Upper lobe of left lung (tissue), 6 donors: ENCODE measurements around the gene SLC6A1. TPM values are rescaled to one million over a fixed set of nuclear protein-coding genes. Genes with fewer than 3 reads are reported as not detected.

Experiments used
- ATAC-seq, 2 donors: fragments of 200-7000 bp; cut with Tn5 transposase; one replicate each; pipeline ENCODE4 v1.9.1; 2022; ENCODE audit warnings: mild to moderate bottlenecking in 2 of 2, moderate library complexity in 2 of 2; ENCODE audit not compliant: low FRiP score in 2 of 2
- DNase-seq, 2 donors: peaks; one replicate each; pipeline ENCODE4 v3.0.0-alpha.2; 2019 to 2020
- H3K27ac ChIP-seq, 4 donors: fragments of 200-600 bp; sonication (generic); one replicate each; pipeline ENCODE4 v1.5.1; 2016 to 2019
- H3K27me3 ChIP-seq, 4 donors: fragments of 200-600 bp; sonication (generic); one replicate each; pipeline ENCODE4 v1.5.1; 2017 to 2019
- H3K36me3 ChIP-seq, 4 donors: fragments of 200-600 bp; sonication (generic); one replicate each; pipeline ENCODE4 v1.5.1; 2016 to 2019
- H3K4me1 ChIP-seq, 4 donors: fragments of 200-600 bp; sonication (generic); one replicate each; pipeline ENCODE4 v1.5.1; 2018 to 2019
- H3K4me3 ChIP-seq, 4 donors: fragments of 200-600 bp; sonication (generic); one replicate each; pipeline ENCODE4 v1.5.1; 2017 to 2019; ENCODE audit warnings: mild to moderate bottlenecking in 2 of 4, moderate library complexity in 1 of 4
- H3K9me3 ChIP-seq, 4 donors: fragments of 200-600 bp; sonication (generic); one replicate each; pipeline ENCODE4 v1.5.1; 2018 to 2019
- CTCF ChIP-seq, 6 experiments: fragments of 450-650 bp in 4 of 6; fragments of 200-600 bp in 2 of 6; sonication (generic) in 2 of 6; IDR thresholded peaks; one replicate each; pipeline ENCODE4 v1.5.1; 2016 to 2019; ENCODE audit warnings: antibody characterized with exemption in 6 of 6
- EP300 ChIP-seq, 4 donors: sonication (generic); formaldehyde crosslinking; IDR thresholded peaks; one replicate each; pipeline ENCODE4 v1.5.1; 2017; ENCODE audit warnings: antibody characterized with exemption in 4 of 4, control low read depth in 2 of 4
- POLR2A ChIP-seq, 4 donors: fragments of 450-650 bp; IDR thresholded peaks; one replicate each; pipeline ENCODE4 v1.5.1; 2016 to 2017; ENCODE audit warnings: antibody characterized with exemption in 4 of 4, mild to moderate bottlenecking in 2 of 4
- POLR2AphosphoS5 ChIP-seq, 2 donors: sonication (generic); formaldehyde crosslinking; IDR thresholded peaks; one replicate each; pipeline ENCODE4 v1.5.1; 2017; ENCODE audit warnings: antibody characterized with exemption in 2 of 2
- WGBS, 2 donors: methylation state at CpG; one replicate each; pipeline ENCODE4 v1.1.5; 2017 to 2018; 5-methylcytosine and 5-hydroxymethylcytosine counted together
- total RNA-seq, 6 donors: library from RNA; depleted of rRNA in 4 of 6; stranded (reverse); fragments of >200 nt in 4 of 6; gene quantifications; one replicate each; pipeline versions ENCODE4 v1.1.0 to v1.2.1, GENCODE V29; 2016 to 2021
- donor health status: DM: no; HTN: no; CAD: no; lungs with moderate emphysema.
- donor health status: DM: no; HTN: yes; CAD: no; lungs with severe emphysema.

Gene SLC6A1
- total RNA-seq, 6 donors from 2014 or later, result 0.46 to 11.5 (median 0.88) TPM

- H3K9me3 ChIP-seq, result no peaks in the 10 kb centered on the region
- H3K27ac ChIP-seq, result no peak overlapping the region
- TF ChIP-seq POLR2AphosphoS5 (IDR thresholded peaks at IDR 0.05) (no peak), EP300 (IDR thresholded peaks at IDR 0.05) (no peak), CTCF (IDR thresholded peaks at IDR 0.05) (no peak), POLR2A (IDR thresholded peaks at IDR 0.05) (no peak)
- H3K4me1 ChIP-seq, result no peaks in the 10 kb centered on the region
- DNase-seq, result no peak
- H3K36me3 ChIP-seq, result no peaks in the 10 kb centered on the region
- no peaks in the 10 kb centered on the region for H3K27me3 ChIP-seq
- H3K4me3 ChIP-seq, result no peak overlapping the region
- no peak for ATAC-seq
- 85 to 87% methylated on average over 7 of the region's 7 CpGs for WGBS, 2 donors
These were observed 18.4 kb upstream of the SLC6A1 start for GRCh38 chr3:10974131-10974530.

GRCh38 chr3:10974746-10975375 is 17.7 kb upstream of the SLC6A1 start:
- ATAC-seq, result no peak
- Histone ChIP-seq H3K36me3 (no peaks in the 10 kb centered on the region), H3K9me3 (no peaks in the 10 kb centered on the region), H3K4me1 (no peaks in the 10 kb centered on the region), H3K27ac (no peak overlapping the region), H3K4me3 (no peak overlapping the region), H3K27me3 (no peaks in the 10 kb centered on the region)
- WGBS, 2 donors, result 65 to 78% methylated on average over 7 of the region's 7 CpGs
- no peak for DNase-seq
- TF ChIP-seq POLR2A (IDR thresholded peaks at IDR 0.05) (no peak), CTCF (IDR thresholded peaks at IDR 0.05) (no peak), EP300 (IDR thresholded peaks at IDR 0.05) (no peak), POLR2AphosphoS5 (IDR thresholded peaks at IDR 0.05) (no peak)

GRCh38 chr3:10975695-10976234 is 16.8 kb upstream of the SLC6A1 start:
- TF ChIP-seq POLR2A (IDR thresholded peaks at IDR 0.05) (no peak), CTCF (IDR thresholded peaks at IDR 0.05) (no peak), POLR2AphosphoS5 (IDR thresholded peaks at IDR 0.05) (no peak), EP300 (IDR thresholded peaks at IDR 0.05) (no peak)
- no peaks in the 10 kb centered on the region for H3K9me3 ChIP-seq
- 100% methylated on average over 1 of the region's 1 CpG for WGBS, 2 donors
- H3K36me3 ChIP-seq, result no peaks in the 10 kb centered on the region
- ATAC-seq, result no peak
- no peak overlapping the region for H3K27ac ChIP-seq
- no peaks in the 10 kb centered on the region for H3K27me3 ChIP-seq
- no peak for DNase-seq
- no peaks in the 10 kb centered on the region for H3K4me1 ChIP-seq
- H3K4me3 ChIP-seq, result no peak overlapping the region

GRCh38 chr3:10976770-10977169 is 15.8 kb upstream of the SLC6A1 start:
- no peak overlapping the region for H3K4me3 ChIP-seq
- TF ChIP-seq POLR2A (IDR thresholded peaks at IDR 0.05) (no peak), CTCF (IDR thresholded peaks at IDR 0.05) (no peak), POLR2AphosphoS5 (IDR thresholded peaks at IDR 0.05) (no peak), EP300 (IDR thresholded peaks at IDR 0.05) (no peak)
- no peaks in the 10 kb centered on the region for H3K27me3 ChIP-seq
- ATAC-seq (no peak), DNase-seq (no peak)
- 90 to 93% methylated on average over 1 of the region's 1 CpG for WGBS, 2 donors
- H3K9me3 ChIP-seq, result no peaks in the 10 kb centered on the region
- H3K36me3 ChIP-seq, result no peaks in the 10 kb centered on the region
- no peak overlapping the region for H3K27ac ChIP-seq
- H3K4me1 ChIP-seq, result no peaks in the 10 kb centered on the region
